GM21526 (cell line): ENCODE measurements around the gene MRPL43.

Experiments
- ATAC-seq: cut with Tn5 transposase; IDR thresholded peaks from one replicate; pipeline ENCODE4 v1.9.1; 2021; ENCODE audit warnings: moderate library complexity; ENCODE audit not compliant: unreplicated experiment, low FRiP score

The MRPL43 gene

DNA sequence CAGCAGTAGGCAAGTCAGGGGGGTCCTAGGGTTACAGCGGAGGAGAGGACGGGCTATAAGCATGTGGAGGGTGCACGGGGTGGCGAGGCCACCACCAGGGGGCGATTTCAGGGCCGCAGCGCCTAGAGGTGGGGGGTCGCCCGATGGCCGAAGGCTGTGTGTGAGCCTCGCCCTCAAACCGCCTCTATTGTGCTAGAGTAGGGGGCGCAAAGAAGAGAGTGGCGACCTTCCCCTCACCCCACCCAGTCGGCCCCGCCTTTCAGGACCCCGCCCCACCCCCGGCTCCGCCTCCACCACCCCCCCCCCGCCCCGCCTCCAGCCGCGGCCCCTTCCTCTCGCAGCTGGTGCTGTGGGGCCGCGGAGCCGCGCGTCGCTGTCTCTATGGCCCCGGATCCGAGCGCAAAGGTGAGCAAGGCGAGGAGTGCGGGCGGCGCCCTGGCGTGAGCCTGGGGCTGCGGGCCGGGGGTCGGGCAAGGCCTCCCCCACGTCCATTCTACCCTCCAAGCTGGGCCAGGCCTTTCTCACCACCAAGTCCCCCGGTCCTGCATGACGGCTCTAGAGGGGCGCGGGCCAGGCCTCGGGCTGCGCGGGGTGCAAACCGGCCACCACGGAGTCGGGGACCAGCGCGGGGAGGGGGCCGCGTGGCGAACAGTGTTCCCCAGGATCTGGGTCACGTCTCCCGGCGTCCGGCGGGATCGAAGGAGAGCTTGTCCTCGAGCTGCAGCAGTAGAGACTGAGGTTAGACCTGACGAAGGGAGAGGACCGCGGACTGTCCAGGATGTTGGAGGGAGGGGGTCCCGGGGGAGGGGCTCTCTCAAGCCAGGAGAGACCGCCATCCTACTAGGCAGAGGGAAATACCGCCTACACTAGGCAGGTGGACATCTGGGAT, 17.9 kb downstream of the MRPL43 start, which contains the start of gene SEMA4G:
Gene SEMA4G (plus strand): TSS at position 318 of the 889 bp plus-strand sequence. CDS start 3,409 bp downstream, outside the sequence.
- peak; percentile 50 for ATAC-seq

DNA sequence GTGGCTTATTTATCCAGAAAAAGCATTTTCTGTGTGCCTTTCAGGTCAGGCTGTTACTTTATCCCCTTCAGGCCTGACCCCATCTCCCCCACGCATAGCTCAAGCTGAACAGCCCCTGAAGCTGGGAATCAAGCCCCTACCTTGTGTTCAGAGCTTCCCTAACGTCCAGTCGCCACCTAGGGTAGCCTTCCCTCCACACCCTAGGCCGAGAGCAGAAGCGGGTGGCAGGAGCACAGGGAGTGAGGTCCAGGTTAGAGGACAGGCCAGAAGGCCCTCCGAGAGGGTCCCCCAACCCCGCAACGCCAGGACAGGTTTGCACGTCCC, 18.5 kb downstream of the MRPL43 start:
- ATAC-seq, result no peak

DNA sequence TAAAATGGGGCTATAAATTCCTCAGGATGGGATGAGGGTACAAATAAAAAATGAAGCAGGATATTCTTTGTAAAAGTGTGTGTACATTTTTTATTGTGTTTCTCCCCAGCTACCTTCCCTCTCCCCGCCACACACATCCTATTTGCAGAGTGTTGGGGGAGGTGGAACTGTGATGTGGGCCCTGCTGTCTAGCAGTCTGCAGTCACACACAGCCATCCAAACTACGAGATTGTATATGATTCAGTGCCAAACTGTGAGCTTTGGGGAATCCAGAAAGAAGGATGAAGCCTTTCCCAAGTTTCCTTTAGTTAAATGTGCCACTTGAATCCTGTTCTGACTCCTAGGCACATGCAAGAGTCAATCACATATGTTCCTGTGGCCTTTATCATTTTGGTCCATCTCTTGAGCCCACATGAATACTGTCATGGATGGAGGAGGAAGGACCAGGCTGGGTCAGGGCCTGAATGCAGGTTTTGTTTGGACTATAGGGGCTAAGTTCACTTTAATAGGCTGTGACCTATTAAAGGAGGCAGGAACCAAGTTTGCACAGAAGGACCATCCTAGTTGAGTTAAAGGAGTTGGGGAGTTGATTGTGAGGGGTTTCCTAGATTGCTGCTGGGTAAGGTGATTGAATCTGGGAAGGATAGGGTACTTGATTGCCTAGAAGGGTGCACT, 19.1 kb downstream of the MRPL43 start:
- ATAC-seq, result no peak

- no peak for ATAC-seq
Measured at GRCh38 chr10:100967332-100967731, 20.0 kb downstream of the MRPL43 start.

DNA sequence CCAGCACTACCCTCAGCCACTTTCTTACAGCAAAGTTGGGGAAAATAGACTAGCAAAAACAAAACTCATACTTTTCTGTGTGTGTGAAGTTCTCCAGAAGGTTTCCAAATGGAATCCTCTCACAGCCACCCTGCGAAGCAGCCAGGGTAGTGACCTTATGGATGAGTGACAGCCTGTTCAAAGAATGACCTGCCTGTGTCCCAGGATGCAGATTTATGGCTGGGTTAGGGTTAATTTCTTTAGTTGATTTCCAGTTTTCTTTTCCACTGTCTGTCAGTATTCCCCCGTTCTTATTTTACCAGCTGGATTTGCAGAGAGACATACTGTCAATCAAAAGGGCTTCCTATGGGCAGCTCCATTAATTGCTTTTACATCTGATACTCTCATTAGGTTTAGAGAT, 20.4 kb downstream of the MRPL43 start:
- ATAC-seq, result no peak

DNA sequence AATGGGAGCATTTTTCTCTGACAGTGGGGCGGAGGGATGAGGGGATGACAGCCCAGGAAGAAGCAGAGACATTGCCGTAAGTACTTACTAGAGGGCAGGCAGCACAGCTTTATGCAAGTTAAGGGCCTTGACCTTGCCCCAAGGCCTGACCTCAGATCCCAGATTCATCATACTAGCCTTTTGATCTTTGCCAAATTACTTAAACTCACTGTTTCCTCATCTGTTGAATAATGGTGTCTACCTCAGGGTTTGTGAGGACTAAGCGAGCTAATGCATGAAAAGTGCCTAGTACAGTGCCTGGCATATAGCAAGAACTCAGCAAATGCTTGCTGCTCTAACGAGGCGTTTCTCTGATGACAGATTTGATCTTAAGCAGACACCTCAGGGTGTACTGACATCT, 21.5 kb downstream of the MRPL43 start:
- ATAC-seq, result no peak

DNA sequence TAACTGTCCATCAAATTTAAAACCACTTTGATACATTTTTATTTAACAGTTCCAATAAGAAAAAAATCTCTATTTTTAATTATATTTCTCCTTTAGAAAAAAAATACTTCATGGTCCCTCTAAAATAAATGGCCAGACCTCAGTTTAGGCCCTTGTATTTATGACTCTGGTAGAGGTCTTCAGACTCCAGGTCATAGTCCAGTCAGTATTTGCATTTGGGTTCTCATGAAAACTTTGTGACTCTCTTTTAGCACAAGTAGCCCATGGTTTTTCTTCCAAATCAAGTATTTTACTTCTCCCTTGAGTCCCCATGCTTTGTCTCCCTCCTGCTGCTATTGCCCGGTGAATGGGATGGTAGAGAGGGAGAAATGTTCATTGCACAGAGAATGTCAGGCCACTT, 23.5 kb downstream of the MRPL43 start:
- ATAC-seq, result no peak

DNA sequence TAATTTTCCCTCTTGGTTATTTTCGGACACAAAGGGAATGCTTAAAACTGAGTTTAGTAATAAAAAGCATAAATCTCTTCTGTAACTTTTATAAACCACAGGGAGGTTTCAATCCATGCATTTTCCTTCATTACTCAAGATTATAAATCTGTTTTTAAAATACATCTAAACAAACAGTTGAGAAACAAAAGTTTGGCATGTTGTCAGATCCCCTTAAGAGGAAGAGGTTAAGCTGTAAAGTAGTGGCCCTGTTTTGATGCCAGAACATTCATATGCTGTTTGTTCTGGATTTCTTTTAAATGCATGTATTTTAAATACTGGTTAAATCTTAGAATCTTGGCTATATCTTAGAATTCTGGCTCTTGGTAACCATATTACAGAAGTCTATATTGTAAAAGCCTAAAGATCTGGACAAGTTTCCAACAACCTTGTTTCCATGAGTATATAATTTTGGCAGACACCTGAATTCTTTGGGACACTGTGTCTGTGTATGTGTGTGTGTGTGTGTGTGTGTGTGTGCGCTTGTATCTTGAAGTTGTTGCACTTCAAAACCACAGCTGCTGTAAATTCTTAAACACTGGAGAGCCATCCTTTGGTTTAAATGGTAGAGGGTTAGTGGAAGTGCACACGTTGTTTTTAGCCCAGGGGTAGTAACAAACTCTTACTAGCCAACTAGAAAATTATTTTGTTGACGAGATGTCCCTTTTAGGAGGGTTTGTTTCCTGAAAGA, 24.8 kb downstream of the MRPL43 start:
- ATAC-seq, result no peak

GRCh38 chr10:100960251-100960650, 27.0 kb downstream of the MRPL43 start:
- no peak for ATAC-seq

DNA sequence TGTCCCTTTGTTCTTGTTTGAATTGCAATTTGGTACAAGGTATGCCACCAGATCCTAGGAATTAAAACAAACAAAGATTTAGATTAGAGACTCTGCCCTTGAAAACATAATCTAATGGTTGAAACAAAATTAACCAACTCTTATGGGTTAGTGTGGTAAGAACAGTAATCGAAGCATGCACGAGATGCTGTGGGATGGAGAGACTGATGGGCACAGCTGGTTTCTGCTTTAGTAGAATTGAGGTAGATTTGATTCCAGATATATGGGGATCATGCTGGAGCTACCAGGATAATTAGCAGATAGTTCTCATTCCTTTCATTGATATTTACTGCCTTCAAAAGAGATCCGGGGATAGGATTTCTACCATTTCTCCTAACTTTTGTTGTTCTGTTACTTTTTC, 38.4 kb downstream of the MRPL43 start:
- no peak for ATAC-seq

DNA sequence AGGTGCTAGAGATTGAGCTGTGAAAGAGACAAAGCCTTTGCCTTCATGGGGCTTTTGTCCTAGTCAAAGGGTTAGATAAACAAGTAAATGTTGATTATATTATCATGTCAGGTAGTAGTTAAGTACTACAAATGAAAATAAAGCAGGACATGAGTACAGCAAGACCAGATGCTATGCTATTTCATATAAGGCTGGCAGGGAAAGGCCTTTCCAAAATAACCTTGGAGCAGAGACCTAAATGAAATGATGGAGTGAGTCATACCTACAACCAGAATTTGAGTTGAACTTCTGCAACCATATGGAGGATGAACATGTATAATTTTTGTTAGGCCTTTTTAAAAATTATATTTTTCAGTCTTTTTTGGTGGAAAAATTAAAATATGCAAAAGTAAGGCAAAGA, 41.5 kb downstream of the MRPL43 start:
- ATAC-seq, result no peak

DNA sequence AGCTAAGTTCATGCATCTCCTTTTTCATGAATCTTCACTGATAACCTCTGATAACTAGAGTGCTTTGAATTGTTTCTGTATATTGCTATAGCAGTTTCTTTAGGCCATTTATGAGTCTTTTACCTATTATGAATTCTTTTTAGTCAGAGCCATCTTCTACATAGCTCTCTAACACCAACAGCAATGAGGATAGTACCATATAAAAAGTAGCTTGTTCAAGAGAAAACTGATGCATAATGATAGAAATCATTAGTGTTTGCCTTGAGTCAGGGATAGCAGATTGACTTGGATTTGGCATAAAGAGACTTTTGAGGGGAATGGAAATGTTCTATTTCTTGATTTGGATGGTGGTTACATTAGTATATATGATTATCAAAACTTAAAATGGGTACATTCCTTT, 43.8 kb downstream of the MRPL43 start:
- ATAC-seq, result no peak

- ATAC-seq, result no peak
Measured at GRCh38 chr10:100942229-100942628, 45.1 kb downstream of the MRPL43 start.

DNA sequence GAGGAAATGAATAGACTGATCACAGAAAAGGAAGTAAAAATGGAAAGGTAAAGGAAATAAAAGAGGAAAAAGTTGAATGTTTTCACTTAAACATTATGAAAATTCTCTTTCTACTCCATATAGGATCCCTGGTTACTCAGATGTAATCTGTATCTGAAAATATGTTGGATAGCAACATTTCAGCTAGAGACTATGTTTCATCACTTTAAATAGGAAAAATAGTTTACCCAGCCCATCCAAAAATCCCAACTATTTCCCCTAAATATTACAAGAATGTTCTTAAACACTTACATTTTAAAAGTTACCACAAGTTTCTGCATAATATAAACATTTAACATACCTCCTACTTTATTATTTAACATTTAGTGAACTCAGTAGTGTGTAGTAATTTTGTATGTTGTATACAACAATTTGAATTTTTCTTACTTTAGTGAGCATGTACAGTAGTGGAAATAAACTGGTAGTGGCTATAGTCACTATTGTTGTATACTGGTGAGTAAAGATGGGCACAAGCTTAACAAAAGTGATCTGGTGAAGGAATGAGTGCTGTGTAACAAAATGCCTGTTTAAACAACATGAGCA, 47.4 kb downstream of the MRPL43 start:
- no peak for ATAC-seq
